Adrenal gland (tissue), 12 donors: ENCODE results near the gene DDX25. TPM values are rescaled to one million over a fixed set of nuclear protein-coding genes. Genes with fewer than 3 reads are reported as not detected.
A peak's percentile ranks its signal among the peaks of the same experiment; 100 is the strongest.

Experiments used
- DNase-seq, 7 donors: peaks; one replicate each; pipeline ENCODE4 v3.0.0-alpha.2; 2019 to 2020
- H3K27ac ChIP-seq, 5 donors: fragments of 200-600 bp; sonication (generic) in 4 of 5; 1 replicate in 3 of 5; 2 replicates in 2 of 5; pipeline versions ENCODE4 v1.5.1 to v1.8.0; 2016 to 2020; ENCODE audit warnings: mild to moderate bottlenecking in 1 of 5
- H3K27me3 ChIP-seq: fragments of 200-600 bp; 2 replicates; pipeline ENCODE4 v1.8.0; 2021
- H3K36me3 ChIP-seq, 2 donors: fragments of 200-600 bp; replicated peaks in 1 of 2; 1 replicate in 1 of 2; 2 replicates in 1 of 2; pipeline versions ENCODE4 v1.5.1 to v1.8.0; 2018 to 2022
- H3K4me1 ChIP-seq, 2 donors: fragments of 200-600 bp; replicated peaks in 1 of 2; 1 replicate in 1 of 2; 2 replicates in 1 of 2; pipeline versions ENCODE4 v1.5.1 to v1.8.0; 2018 to 2021
- H3K4me3 ChIP-seq, 4 donors: fragments of 200-600 bp; sonication (generic) in 3 of 4; one replicate each; pipeline ENCODE4 v1.5.1; 2016 to 2018
- H3K9me3 ChIP-seq, 3 donors: fragments of 200-600 bp; sonication (generic) in 1 of 3; replicated peaks in 1 of 3; 1 replicate in 2 of 3; 2 replicates in 1 of 3; pipeline versions ENCODE4 v1.5.1 to v1.8.0; 2016 to 2021
- CTCF ChIP-seq, 6 experiments: fragments of 450-650 bp in 4 of 6; fragments of 200-600 bp in 2 of 6; sonication (generic) in 1 of 6; IDR thresholded peaks; 1 replicate in 5 of 6; 2 replicates in 1 of 6; pipeline versions ENCODE4 v1.5.1 to v1.8.0; 2016 to 2021; ENCODE audit warnings: antibody characterized with exemption in 6 of 6, mild to moderate bottlenecking in 2 of 6, moderate library complexity in 1 of 6
- POLR2A ChIP-seq, 2 donors: fragments of 450-650 bp; IDR thresholded peaks; one replicate each; pipeline ENCODE4 v1.6.1; 2017; ENCODE audit warnings: antibody characterized with exemption in 2 of 2, mild to moderate bottlenecking in 2 of 2, moderate library complexity in 1 of 2
- WGBS, 4 donors: extraction: QIAGEN DNeasy Blood & Tissue Kit in 2 of 4; methylation state at CpG; one replicate each; pipeline versions ENCODE4 v1.1.5 to v1.1.7; 2013 to 2017; 5-methylcytosine and 5-hydroxymethylcytosine counted together
- intact Hi-C, 2 donors: fragments of 100-400 bp; cut with DNase I; formaldehyde crosslinking; loops; one replicate each; pipeline versions ENCODE4 v1.14.1 to v1.15.0; 2022 to 2023
- polyA plus RNA-seq, 3 donors: library from polyadenylated mRNA; stranded (reverse); fragments of 200-250 nt in 2 of 3; fragments of 350-450 nt in 1 of 3; fragmentation: Illumina TruSeq in 1 of 3; extraction: RNeasy Lipid Tissue Mini Kit (QIAGEN cat#74804) in 1 of 3; gene quantifications; one replicate each; pipeline ENCODE4 v1.2.3, GENCODE V29; 2013 to 2014
- total RNA-seq, 9 donors: library from RNA; depleted of rRNA in 4 of 9; stranded (reverse); fragments of >200 nt in 4 of 9; fragments of 120-200 nt in 1 of 9; fragmentation: NEBNext Ultra II Directional in 1 of 9; extraction: Animal tissue kit (Norgen Biotek cat#: 25700) in 1 of 9; gene quantifications; one replicate each; pipeline versions ENCODE4 v1.1.0 to v1.2.4, GENCODE V29; 2013 to 2023
- donor health status: healthy with polysubstance abuse.
- donor health status: Bipolar disorder and iron deficiency.
- donor health status: DM: yes; HTN: yes; CAD: no.
- donor health status: DM: no; HTN: no; CAD: no.
- donor health status: DM: no; HTN: no; CAD: no.
- donor health status: DM: yes; HTN: yes; CAD: no.

DDX25 gene
- total and polyA plus RNA-seq, 12 donors, result 0.18 to 7.4 (median 0.98) TPM; not detected in 3

GRCh38 chr11:125929445-125930075 is 25.3 kb downstream of the DDX25 start:
- Histone ChIP-seq H3K27ac (no peak overlapping the region), H3K9me3 (peaks cover 0 to 6% (median 0%) of the 10 kb centered on the region in 3 donors), H3K4me3 (no peak overlapping the region), H3K36me3 (no peaks in the 10 kb centered on the region), H3K27me3 (peaks cover 3% of the 10 kb centered on the region), H3K4me1 (peaks cover 0 to 3% of the 10 kb centered on the region in 2 donors)
- peak in 1 of 7 donors; percentile 36 for DNase-seq
- WGBS, 4 donors, result 74 to 88% (median 79%) methylated on average over 9 of the region's 9 CpGs
- intact Hi-C loops, result no loop called here
- TF ChIP-seq POLR2A (IDR thresholded peaks at IDR 0.05), result no peak
- no peak for TF ChIP-seq CTCF (IDR thresholded peaks at IDR 0.05)

GRCh38 chr11:125930076-125930450 is 25.8 kb downstream of the DDX25 start:
- peaks cover 0 to 6% (median 0%) of the 10 kb centered on the region in 3 donors for H3K9me3 ChIP-seq
- TF ChIP-seq CTCF (IDR thresholded peaks at IDR 0.05), result no peak
- no peak for TF ChIP-seq POLR2A (IDR thresholded peaks at IDR 0.05)
- DNase-seq, result peak in 1 of 7 donors; percentile 3
- H3K36me3 ChIP-seq, result no peaks in the 10 kb centered on the region
- H3K27ac ChIP-seq, result no peak overlapping the region
- peaks cover 0 to 3% of the 10 kb centered on the region in 2 donors for H3K4me1 ChIP-seq
- intact Hi-C loops, result no loop called here
- H3K4me3 ChIP-seq, result no peak overlapping the region
- 87 to 95% (median 87%) methylated on average over 8 to 11 of the region's 11 CpGs for WGBS, 4 donors
- peaks cover 3% of the 10 kb centered on the region for H3K27me3 ChIP-seq

- DNase-seq, result no peak
- no peak for TF ChIP-seq CTCF (IDR thresholded peaks at IDR 0.05)
- TF ChIP-seq POLR2A (IDR thresholded peaks at IDR 0.05), result no peak
- intact Hi-C loops, result no loop called here
- peaks cover 3% of the 10 kb centered on the region for H3K27me3 ChIP-seq
- no peak overlapping the region for H3K27ac ChIP-seq
- H3K4me1 ChIP-seq, result no peaks in the 10 kb centered on the region
- no peak overlapping the region for H3K4me3 ChIP-seq
- WGBS, 4 donors, result 62 to 70% (median 63%) methylated on average over 3 of the region's 3 CpGs
- no peaks in the 10 kb centered on the region for H3K36me3 ChIP-seq
- H3K9me3 ChIP-seq, result peaks cover 0 to 6% (median 0%) of the 10 kb centered on the region in 3 donors
These were observed 26.8 kb downstream of the DDX25 start for GRCh38 chr11:125931116-125931515.

GRCh38 chr11:125931668-125932067 is 27.4 kb downstream of the DDX25 start:
- peaks cover 3% of the 10 kb centered on the region for H3K27me3 ChIP-seq
- no peak overlapping the region for H3K27ac ChIP-seq
- H3K4me3 ChIP-seq, result no peak overlapping the region
- peak in 1 of 7 donors; percentile 18 for DNase-seq
- TF ChIP-seq POLR2A (IDR thresholded peaks at IDR 0.05) (no peak), CTCF (IDR thresholded peaks at IDR 0.05) (no peak)
- 44 to 54% (median 49%) methylated on average over 6 of the region's 6 CpGs for WGBS, 4 donors
- H3K9me3 ChIP-seq, result peaks cover 0 to 6% (median 0%) of the 10 kb centered on the region in 3 donors
- intact Hi-C loops, result no loop called here
- no peaks in the 10 kb centered on the region for H3K36me3 ChIP-seq
- no peaks in the 10 kb centered on the region for H3K4me1 ChIP-seq
